ENCODE results near the gene PIM2.
"Not testable (repeated sequence)": the region's sequence is repeated elsewhere in the genome, so short reads cannot be mapped to it uniquely, and the experiment has no call there.

The PIM2 gene

GRCh38 chrX:48891402-48892288 is 27.2 kb downstream of the PIM2 start:
- peaks cover 16% of the 10 kb centered on the region for H3K79me2 ChIP-seq (ENCODE audit: control insufficient read depth, low read length)
- H4K20me1 ChIP-seq (ENCODE audit: control insufficient read depth, insufficient read depth, low read depth, low read length) = 0 out of 2 replicates have a peak, but pooled peaks cover 3% of the 10 kb centered on the region
- H3K9me3 ChIP-seq (ENCODE audit: control insufficient read depth, insufficient read depth, low read length) = no peaks in the 10 kb centered on the region
- H3K36me3 ChIP-seq (ENCODE audit: control insufficient read depth, low read length) = peaks cover 2% of the 10 kb centered on the region; the same call in 1 of the 2 replicates
- peak overlapping the region; percentile 77 for H3K4me3 ChIP-seq (ENCODE audit: low read length)
- no peaks in the 10 kb centered on the region for H3F3A ChIP-seq (ENCODE audit: control insufficient read depth, insufficient read depth)
- no peaks in the 10 kb centered on the region for H3K27me3 ChIP-seq (ENCODE audit: control insufficient read depth, low read length)
- TF ChIP-seq CTCF (IDR thresholded peaks at IDR 0.05; ENCODE audit: low read depth, low read length, poor library complexity, severe bottlenecking) = peak; percentile 60
- TF ChIP-seq EZH2phosphoT487 (IDR thresholded peaks at IDR 0.05; ENCODE audit: borderline replicate concordance, low read length) = no peak
- H3K4me1 ChIP-seq (ENCODE audit: control insufficient read depth, low read length) = peaks cover 19% of the 10 kb centered on the region
- peak overlapping the region; percentile 80 for H3K4me2 ChIP-seq (ENCODE audit: low read length)
- H3K27ac ChIP-seq (ENCODE audit: low read depth, low read length) = no peak overlapping the region
- no peaks in the 10 kb centered on the region for H3K9me2 ChIP-seq (replicated peaks; ENCODE audit: control insufficient read depth, low read length)

GRCh38 chrX:48890934-48891401 is 27.9 kb downstream of the PIM2 start:
- peaks cover 2% of the 10 kb centered on the region; the same call in 1 of the 2 replicates for H3K36me3 ChIP-seq (ENCODE audit: control insufficient read depth, low read length)
- H3K27me3 ChIP-seq (ENCODE audit: control insufficient read depth, low read length) = no peaks in the 10 kb centered on the region
- TF ChIP-seq CTCF (IDR thresholded peaks at IDR 0.05; ENCODE audit: low read depth, low read length, poor library complexity, severe bottlenecking) = no peak
- H3K4me2 ChIP-seq (ENCODE audit: low read length) = peak overlapping the region; percentile 80
- H3K4me3 ChIP-seq (ENCODE audit: low read length) = peak overlapping the region; percentile 77
- no peaks in the 10 kb centered on the region for H3K9me2 ChIP-seq (replicated peaks; ENCODE audit: control insufficient read depth, low read length)
- no peaks in the 10 kb centered on the region for H3F3A ChIP-seq (ENCODE audit: control insufficient read depth, insufficient read depth)
- H4K20me1 ChIP-seq (ENCODE audit: control insufficient read depth, insufficient read depth, low read depth, low read length) = no peaks in the 10 kb centered on the region
- no peak overlapping the region for H3K27ac ChIP-seq (ENCODE audit: low read depth, low read length)
- no peaks in the 10 kb centered on the region for H3K9me3 ChIP-seq (ENCODE audit: control insufficient read depth, insufficient read depth, low read length)
- H3K79me2 ChIP-seq (ENCODE audit: control insufficient read depth, low read length) = peaks cover 9% of the 10 kb centered on the region
- peaks cover 14% of the 10 kb centered on the region for H3K4me1 ChIP-seq (ENCODE audit: control insufficient read depth, low read length)

GRCh38 chrX:48890296-48890925 is 28.4 kb downstream of the PIM2 start:
- TF ChIP-seq CTCF (IDR thresholded peaks at IDR 0.05; ENCODE audit: low read depth, low read length, poor library complexity, severe bottlenecking) (no peak), EZH2phosphoT487 (IDR thresholded peaks at IDR 0.05; ENCODE audit: borderline replicate concordance, low read length) (no peak)
- Histone ChIP-seq H3K27ac (ENCODE audit: low read depth, low read length) (no peak overlapping the region), H3K4me1 (ENCODE audit: control insufficient read depth, low read length) (peaks cover 14% of the 10 kb centered on the region), H3K4me2 (ENCODE audit: low read length) (peak overlapping the region; percentile 80), H3K36me3 (ENCODE audit: control insufficient read depth, low read length) (peaks cover 2% of the 10 kb centered on the region; the same call in 1 of the 2 replicates), H3K27me3 (ENCODE audit: control insufficient read depth, low read length) (no peaks in the 10 kb centered on the region), H3F3A (ENCODE audit: control insufficient read depth, insufficient read depth) (no peaks in the 10 kb centered on the region), H3K9me2 (replicated peaks; ENCODE audit: control insufficient read depth, low read length) (no peaks in the 10 kb centered on the region), H4K20me1 (ENCODE audit: control insufficient read depth, insufficient read depth, low read depth, low read length) (no peaks in the 10 kb centered on the region), H3K9me3 (ENCODE audit: control insufficient read depth, insufficient read depth, low read length) (no peaks in the 10 kb centered on the region), H3K79me2 (ENCODE audit: control insufficient read depth, low read length) (peaks cover 4% of the 10 kb centered on the region), H3K4me3 (ENCODE audit: low read length) (peak overlapping the region; percentile 77)

GRCh38 chrX:48886586-48886985 is 32.2 kb downstream of the PIM2 start:
- not testable (repeated sequence) for H3F3A ChIP-seq (ENCODE audit: control insufficient read depth, insufficient read depth); H3K27me3 ChIP-seq (ENCODE audit: control insufficient read depth, low read length); H3K36me3 ChIP-seq (ENCODE audit: control insufficient read depth, low read length); H3K4me2 ChIP-seq (ENCODE audit: low read length); H3K9me3 ChIP-seq (ENCODE audit: control insufficient read depth, insufficient read depth, low read length); H4K20me1 ChIP-seq (ENCODE audit: control insufficient read depth, insufficient read depth, low read depth, low read length); H3K4me3 ChIP-seq (ENCODE audit: low read length); H3K4me1 ChIP-seq (ENCODE audit: control insufficient read depth, low read length); H3K9me2 ChIP-seq (replicated peaks; ENCODE audit: control insufficient read depth, low read length); H3K79me2 ChIP-seq (ENCODE audit: control insufficient read depth, low read length); H3K27ac ChIP-seq (ENCODE audit: low read depth, low read length)

Measured in DOHH2 (cell line).